Activated CD8-positive, alpha-beta T cell treated with anti-CD3 and anti-CD28 coated beads for 36 hours (primary cell): ENCODE measurements around the gene IGDCC3. TPM values are rescaled to one million over a fixed set of nuclear protein-coding genes. Genes with fewer than 3 reads are reported as not detected.

ENCODE experiments used
- ATAC-seq: fragments of 200-7000 bp; cut with Tn5 transposase; one replicate; pipeline ENCODE4 v1.10.0; 2021; ENCODE audit warnings: mild to moderate bottlenecking, moderate library complexity
- CTCF ChIA-PET: fragments of 350-600 bp; sonication (Branson Sonifier 250); formaldehyde crosslinking; loops from one replicate; lab custom pipeline; 2021; ENCODE audit warnings: antibody characterized with exemption; lab: Charles Lee
- POLR2A ChIA-PET: fragments of 350-600 bp; sonication (Branson Sonifier 250); formaldehyde crosslinking; loops from one replicate; lab custom pipeline; 2021; ENCODE audit warnings: antibody characterized with exemption; lab: Charles Lee
- DNase-seq: peaks from one replicate; pipeline ENCODE4 v3.0.0-alpha.2; 2020
- H3K27ac Mint-ChIP-seq: one replicate; pipeline ENCODE4 v1.8.0; 2021; ENCODE audit warnings: mild to moderate bottlenecking, mixed read lengths
- H3K27me3 Mint-ChIP-seq: one replicate; pipeline ENCODE4 v1.8.0; 2021; ENCODE audit warnings: mixed read lengths
- H3K36me3 Mint-ChIP-seq: one replicate; pipeline ENCODE4 v1.8.0; 2021; ENCODE audit warnings: low read depth, mixed read lengths
- H3K4me1 Mint-ChIP-seq: one replicate; pipeline ENCODE4 v1.8.0; 2021; ENCODE audit warnings: low read depth, mixed read lengths
- H3K4me3 Mint-ChIP-seq: one replicate; pipeline ENCODE4 v1.8.0; 2021; ENCODE audit warnings: mild to moderate bottlenecking, moderate library complexity, mixed read lengths
- H3K9me3 Mint-ChIP-seq: one replicate; pipeline ENCODE4 v1.8.0; 2021; ENCODE audit warnings: mixed read lengths
- intact Hi-C: fragments of 100-400 bp; cut with micrococcal nuclease; formaldehyde crosslinking; loops from one replicate; pipeline ENCODE4 v1.10.0; 2022
- total RNA-seq, 2 experiments: library from RNA; stranded (reverse); gene quantifications; one replicate each; pipeline ENCODE4 v1.2.3, GENCODE V29; 2021
- TF ChIP-seq, protein P1 (sequence below): fragments of 200-600 bp; IDR thresholded peaks from one replicate; pipeline ENCODE4 v1.8.0; 2022; ENCODE audit warnings: antibody characterized with exemption, mild to moderate bottlenecking

IGDCC3 gene
- total RNA-seq, 2 experiments from 2014 or later: not detected

DNA sequence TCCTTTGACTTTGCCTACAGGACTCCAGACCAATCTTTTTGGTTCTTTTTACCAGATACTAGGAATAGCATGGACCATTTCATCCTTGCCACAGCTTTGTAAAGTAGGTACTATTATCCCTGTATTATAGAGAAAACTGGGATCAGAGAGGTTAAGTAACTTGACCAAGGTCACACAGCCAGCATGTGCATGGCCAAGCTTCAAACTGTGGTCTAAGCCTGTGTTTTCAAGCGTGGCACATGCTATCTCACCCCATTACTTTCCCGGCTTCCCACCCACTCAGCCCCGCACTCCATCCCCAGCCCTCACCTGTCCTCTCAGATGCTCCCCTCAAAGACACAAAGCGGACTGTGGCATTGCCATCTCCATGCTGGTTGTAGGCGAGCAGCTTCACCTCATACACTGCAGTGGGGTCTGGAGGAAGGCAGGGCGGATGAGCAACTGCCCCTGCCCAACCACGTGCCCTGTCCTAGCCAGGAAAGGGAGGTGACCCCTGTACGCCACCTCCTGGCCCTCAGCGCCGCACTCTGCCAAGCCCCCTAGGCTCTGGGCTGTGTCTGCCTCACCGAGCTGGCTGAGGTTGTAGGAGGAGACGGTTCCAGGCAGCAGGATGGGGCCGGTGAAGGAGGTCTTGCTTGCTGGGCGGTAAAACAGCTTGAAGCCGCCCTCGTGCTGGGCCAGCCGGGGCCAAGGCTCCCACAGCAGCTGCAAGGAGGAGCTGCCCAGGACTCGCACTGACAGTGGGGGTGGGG, 47.6 kb downstream of the IGDCC3 start:
- intact Hi-C loops: no loop called here
- POLR2A ChIA-PET: interaction anchor here (0.7 kb wide), 1 partner anchor 25 kb away, joined by 4 read pairs; the partner anchor contains the start of gene RNU5B-1

DNA sequence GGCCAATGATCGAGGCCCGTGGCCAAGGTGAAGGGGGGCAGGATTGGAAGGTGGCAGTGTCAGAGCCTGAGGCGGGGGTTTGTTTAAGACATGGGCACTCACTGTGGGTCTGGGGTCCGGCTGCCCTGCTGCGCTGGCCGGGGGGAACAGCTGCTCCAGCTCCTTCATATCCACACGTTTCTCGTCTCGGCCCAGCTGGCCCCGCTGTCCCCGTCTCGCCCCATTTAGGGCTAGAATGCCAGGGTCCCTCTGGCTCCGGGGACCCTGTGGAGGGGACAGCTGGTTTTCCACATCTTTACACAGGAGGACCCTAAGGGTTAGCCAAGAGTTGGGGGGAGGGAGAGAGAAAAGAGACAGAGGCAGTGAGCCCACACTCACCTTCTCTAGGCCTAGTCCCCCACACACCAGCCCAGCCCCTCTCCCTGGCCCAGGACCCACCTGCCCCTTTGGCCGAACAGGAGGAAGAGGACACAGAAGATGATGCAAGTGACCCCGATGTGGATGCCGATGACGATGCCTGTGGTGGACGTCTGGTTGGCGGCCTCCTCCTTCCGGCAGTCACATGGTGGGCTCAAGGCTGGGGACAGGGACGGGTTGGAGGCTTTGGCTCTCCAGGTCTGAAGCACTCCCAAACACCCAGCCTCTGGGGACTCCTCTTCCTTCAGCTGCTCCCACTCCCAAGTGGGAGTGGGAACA, 48.4 kb downstream of the IGDCC3 start:
- intact Hi-C loops: no loop called here

More for the DNA sequence above, 47.6 kb downstream of the IGDCC3 start:
- H3K9me3 Mint-ChIP-seq: no peaks in the 10 kb centered on the region
- CTCF ChIA-PET: interaction anchor here (1.6 kb wide), 1 partner anchor 11 kb away, joined by 6 read pairs; no protein-coding TSS in a partner anchor
- no peak overlapping the region for H3K4me3 Mint-ChIP-seq
- ATAC-seq (no peak), DNase-seq (no peak)
- no peaks in the 10 kb centered on the region for H3K4me1 Mint-ChIP-seq
- H3K27ac Mint-ChIP-seq: no peak overlapping the region
- TF ChIP-seq, protein P1, sequence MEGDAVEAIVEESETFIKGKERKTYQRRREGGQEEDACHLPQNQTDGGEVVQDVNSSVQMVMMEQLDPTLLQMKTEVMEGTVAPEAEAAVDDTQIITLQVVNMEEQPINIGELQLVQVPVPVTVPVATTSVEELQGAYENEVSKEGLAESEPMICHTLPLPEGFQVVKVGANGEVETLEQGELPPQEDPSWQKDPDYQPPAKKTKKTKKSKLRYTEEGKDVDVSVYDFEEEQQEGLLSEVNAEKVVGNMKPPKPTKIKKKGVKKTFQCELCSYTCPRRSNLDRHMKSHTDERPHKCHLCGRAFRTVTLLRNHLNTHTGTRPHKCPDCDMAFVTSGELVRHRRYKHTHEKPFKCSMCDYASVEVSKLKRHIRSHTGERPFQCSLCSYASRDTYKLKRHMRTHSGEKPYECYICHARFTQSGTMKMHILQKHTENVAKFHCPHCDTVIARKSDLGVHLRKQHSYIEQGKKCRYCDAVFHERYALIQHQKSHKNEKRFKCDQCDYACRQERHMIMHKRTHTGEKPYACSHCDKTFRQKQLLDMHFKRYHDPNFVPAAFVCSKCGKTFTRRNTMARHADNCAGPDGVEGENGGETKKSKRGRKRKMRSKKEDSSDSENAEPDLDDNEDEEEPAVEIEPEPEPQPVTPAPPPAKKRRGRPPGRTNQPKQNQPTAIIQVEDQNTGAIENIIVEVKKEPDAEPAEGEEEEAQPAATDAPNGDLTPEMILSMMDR: no peak
- no peaks in the 10 kb centered on the region for H3K36me3 Mint-ChIP-seq
- peaks cover 3% of the 10 kb centered on the region for H3K27me3 Mint-ChIP-seq

DNA sequence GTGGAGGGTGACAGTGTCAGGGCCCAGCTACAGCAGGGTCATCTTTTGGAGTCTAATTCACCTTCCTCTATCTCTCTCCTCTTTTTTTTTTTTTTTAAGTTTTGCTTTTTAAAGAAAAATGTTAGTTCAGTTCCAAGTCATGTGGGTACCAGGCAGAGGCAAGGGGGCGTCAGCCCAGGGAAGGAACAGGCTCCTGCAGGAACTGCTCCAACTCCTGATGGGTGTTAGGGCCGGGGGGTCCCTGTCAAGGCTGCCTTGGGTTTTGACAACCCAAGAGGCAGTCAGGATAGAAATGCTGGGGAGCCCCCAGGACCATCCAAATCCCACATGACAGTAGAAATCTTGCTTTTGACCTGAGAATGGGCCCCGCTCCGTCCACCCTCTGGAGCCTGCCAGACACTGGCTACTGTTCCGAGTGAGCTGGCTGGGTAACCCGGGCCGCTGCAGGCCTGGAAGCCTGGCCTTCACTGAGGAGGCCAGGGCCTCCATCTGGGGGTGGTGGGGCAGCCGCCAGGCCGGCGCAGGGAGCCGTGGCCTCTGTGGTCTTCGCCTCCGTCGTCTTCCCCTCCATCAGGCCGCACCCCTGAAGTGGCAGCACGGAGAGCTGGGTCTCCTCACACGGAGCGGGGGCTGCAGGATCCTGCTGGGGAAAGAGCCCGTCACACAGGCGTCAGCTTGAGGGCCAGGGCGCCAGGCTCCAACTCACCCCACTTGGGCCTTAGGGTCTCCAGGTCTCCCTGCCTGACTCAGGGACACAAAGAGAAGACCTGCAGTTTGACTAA, 49.1 kb downstream of the IGDCC3 start:
- POLR2A ChIA-PET: interaction anchor here (1.0 kb wide), 1 partner anchor 64 kb away, joined by 4 read pairs; no protein-coding TSS in a partner anchor
- no peaks in the 10 kb centered on the region for H3K4me1 Mint-ChIP-seq
- DNase-seq (no peak), ATAC-seq (no peak)
- H3K27ac Mint-ChIP-seq: no peak overlapping the region
- intact Hi-C loops: no loop called here
- no peaks in the 10 kb centered on the region for H3K9me3 Mint-ChIP-seq
- TF ChIP-seq, protein P1: no peak
- no peaks in the 10 kb centered on the region for H3K36me3 Mint-ChIP-seq
- peaks cover 3% of the 10 kb centered on the region for H3K27me3 Mint-ChIP-seq
- no peak overlapping the region for H3K4me3 Mint-ChIP-seq
- CTCF ChIA-PET: no interaction called here

More for the DNA sequence above, 48.4 kb downstream of the IGDCC3 start:
- H3K27ac Mint-ChIP-seq: no peak overlapping the region
- peaks cover 3% of the 10 kb centered on the region for H3K27me3 Mint-ChIP-seq
- DNase-seq: no peak
- no peak for ATAC-seq
- H3K36me3 Mint-ChIP-seq: no peaks in the 10 kb centered on the region
- H3K9me3 Mint-ChIP-seq: no peaks in the 10 kb centered on the region
- TF ChIP-seq, protein P1: no peak
- ChIA-PET POLR2A (interaction anchor here (0.7 kb wide), 1 partner anchor 25 kb away, joined by 4 read pairs; the partner anchor contains the start of gene RNU5B-1), CTCF (interaction anchor here (1.6 kb wide), 1 partner anchor 11 kb away, joined by 6 read pairs; no protein-coding TSS in a partner anchor)
- H3K4me3 Mint-ChIP-seq: no peak overlapping the region
- H3K4me1 Mint-ChIP-seq: no peaks in the 10 kb centered on the region

DNA sequence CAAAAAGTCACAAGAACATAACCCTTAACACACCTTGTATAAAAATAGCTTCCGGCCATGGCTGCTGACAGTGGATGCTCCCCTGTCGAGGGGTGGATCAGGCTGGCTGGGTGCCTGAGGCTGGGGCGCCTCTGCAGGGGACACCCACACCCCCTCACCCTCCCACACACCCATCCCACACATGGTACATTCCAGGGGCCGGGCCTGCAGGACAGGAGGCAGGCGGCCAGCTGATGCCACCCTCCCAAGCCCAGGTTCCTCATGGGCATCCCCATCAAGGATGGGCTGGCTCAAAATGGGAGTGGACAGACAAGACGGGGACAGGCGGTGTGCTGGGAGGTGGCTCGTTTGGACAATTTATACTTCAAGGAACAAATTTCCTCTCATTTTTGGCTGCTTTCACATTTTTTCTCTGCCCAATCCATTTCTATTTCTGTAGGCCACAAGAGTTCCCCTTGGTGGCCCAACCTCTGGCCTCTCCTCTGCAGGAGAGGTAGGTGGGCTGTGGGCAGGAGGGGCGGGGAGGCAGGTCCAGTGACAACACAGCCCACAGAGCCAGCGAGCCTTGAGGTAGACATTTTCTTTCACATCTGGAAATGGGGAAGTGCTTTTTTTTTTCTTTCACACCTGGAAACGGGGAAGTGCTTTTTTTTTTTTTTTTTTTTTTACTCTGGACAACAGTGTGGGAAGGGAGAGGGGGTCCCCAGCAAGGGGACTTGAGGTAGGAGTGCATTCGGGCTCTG, 50.0 kb downstream of the IGDCC3 start:
- H3K4me1 Mint-ChIP-seq: no peaks in the 10 kb centered on the region
- H3K27me3 Mint-ChIP-seq: peaks cover 3% of the 10 kb centered on the region
- H3K36me3 Mint-ChIP-seq: no peaks in the 10 kb centered on the region
- H3K27ac Mint-ChIP-seq: no peak overlapping the region
- H3K9me3 Mint-ChIP-seq: no peaks in the 10 kb centered on the region
- no peak overlapping the region for H3K4me3 Mint-ChIP-seq
- TF ChIP-seq, protein P1: no peak
- DNase-seq (no peak), ATAC-seq (no peak)
- intact Hi-C loops: no loop called here
- ChIA-PET CTCF (interaction anchor here (1.0 to 1.1 kb wide), 2 partner anchors 9 to 11 kb away, joined by 3 to 4 read pairs; no protein-coding TSS in a partner anchor), POLR2A (interaction anchor here (0.9 to 1.0 kb wide), 2 partner anchors 23 to 65 kb away, joined by 3 to 4 read pairs; partner anchors contain the start of gene RNU5B-1)
